Measurements from ENCODE around the gene CISD2. TPM values are rescaled to one million over a fixed set of nuclear protein-coding genes. Genes with fewer than 3 reads are reported as not detected.
"Not testable (repeated sequence)": the region's sequence is repeated elsewhere in the genome, so short reads cannot be mapped to it uniquely, and the experiment has no call there.

The CISD2 gene
- total RNA-seq, 2 donors from 2014 or later = 4.2 to 16.4 TPM

DNA sequence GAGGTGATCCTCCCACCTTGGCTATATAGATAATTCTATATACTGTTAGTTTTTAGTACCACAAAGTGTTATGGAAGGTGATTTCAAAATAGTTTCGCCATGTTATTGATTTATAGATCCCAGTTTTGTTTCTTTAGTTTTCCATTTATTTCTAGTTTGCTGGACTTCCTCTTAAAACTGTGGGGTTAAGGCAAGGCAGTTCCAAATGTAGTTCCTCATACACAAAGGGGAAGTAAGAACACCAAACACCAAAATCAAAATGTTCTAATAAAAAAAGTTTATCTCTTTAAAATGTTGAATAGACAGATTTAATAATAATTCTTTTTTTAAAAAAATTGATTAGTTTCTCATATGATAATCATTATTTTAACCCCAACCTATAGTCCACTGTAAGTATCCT lies 6.8 kb upstream of the CISD2 start:
- Histone ChIP-seq H3K4me1 (replicated peaks) (no peaks in the 10 kb centered on the region), H3K36me3 (no peaks in the 10 kb centered on the region), H3K9me3 (no peaks in the 10 kb centered on the region), H3K4me3 (no peak overlapping the region), H3K27me3 (replicated peaks; ENCODE audit: insufficient read depth) (no peaks in the 10 kb centered on the region), H3K27ac (no peak overlapping the region)
- WGBS = 85% methylated on average over 1 of the region's 1 CpG
- DNase-seq (ENCODE audit: low spot score) = no peak
- no peak for TF ChIP-seq POLR2A (IDR thresholded peaks at IDR 0.05)
- intact Hi-C loops (cut with DNase I) = loop anchor here (10.0 kb wide), 1 partner anchor 213 kb away; the partner anchor contains the start of gene SLC9B2

DNA sequence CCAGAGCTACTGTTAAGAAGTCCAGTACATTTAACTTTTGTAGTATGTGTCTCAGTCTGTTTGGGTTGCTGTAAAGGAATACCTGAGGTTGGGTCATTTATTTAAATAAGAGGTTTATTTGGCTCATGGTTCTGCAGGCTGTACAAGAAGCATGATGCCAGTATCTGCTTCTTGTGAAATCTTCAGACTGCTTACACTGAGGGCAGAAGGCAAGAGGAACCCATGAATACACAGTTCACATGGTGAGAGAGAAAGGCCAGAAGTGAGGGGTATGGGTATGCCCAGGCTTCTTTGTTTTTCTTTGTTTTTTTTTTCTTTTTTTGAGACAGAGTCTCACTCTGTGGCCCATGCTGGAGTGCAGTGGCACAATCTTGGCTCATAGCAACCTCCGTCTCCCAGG lies 6.0 kb upstream of the CISD2 start:
- Histone ChIP-seq H3K4me3 (no peak overlapping the region), H3K36me3 (no peaks in the 10 kb centered on the region), H3K27me3 (replicated peaks; ENCODE audit: insufficient read depth) (no peaks in the 10 kb centered on the region), H3K9me3 (no peaks in the 10 kb centered on the region), H3K27ac (no peak overlapping the region), H3K4me1 (replicated peaks) (no peaks in the 10 kb centered on the region)
- 100% methylated on average over 1 of the region's 1 CpG for WGBS
- no peak for DNase-seq (ENCODE audit: low spot score)
- intact Hi-C loops (cut with DNase I) = loop anchor here (10.0 kb wide), 1 partner anchor 212 kb away; the partner anchor contains the start of gene SLC9B2
- TF ChIP-seq, protein P1, sequence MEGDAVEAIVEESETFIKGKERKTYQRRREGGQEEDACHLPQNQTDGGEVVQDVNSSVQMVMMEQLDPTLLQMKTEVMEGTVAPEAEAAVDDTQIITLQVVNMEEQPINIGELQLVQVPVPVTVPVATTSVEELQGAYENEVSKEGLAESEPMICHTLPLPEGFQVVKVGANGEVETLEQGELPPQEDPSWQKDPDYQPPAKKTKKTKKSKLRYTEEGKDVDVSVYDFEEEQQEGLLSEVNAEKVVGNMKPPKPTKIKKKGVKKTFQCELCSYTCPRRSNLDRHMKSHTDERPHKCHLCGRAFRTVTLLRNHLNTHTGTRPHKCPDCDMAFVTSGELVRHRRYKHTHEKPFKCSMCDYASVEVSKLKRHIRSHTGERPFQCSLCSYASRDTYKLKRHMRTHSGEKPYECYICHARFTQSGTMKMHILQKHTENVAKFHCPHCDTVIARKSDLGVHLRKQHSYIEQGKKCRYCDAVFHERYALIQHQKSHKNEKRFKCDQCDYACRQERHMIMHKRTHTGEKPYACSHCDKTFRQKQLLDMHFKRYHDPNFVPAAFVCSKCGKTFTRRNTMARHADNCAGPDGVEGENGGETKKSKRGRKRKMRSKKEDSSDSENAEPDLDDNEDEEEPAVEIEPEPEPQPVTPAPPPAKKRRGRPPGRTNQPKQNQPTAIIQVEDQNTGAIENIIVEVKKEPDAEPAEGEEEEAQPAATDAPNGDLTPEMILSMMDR (IDR thresholded peaks at IDR 0.05) = no peak
- TF ChIP-seq POLR2A (IDR thresholded peaks at IDR 0.05) = no peak
- TF ChIP-seq POLR2AphosphoS5 (IDR thresholded peaks at IDR 0.05) = no peak

DNA sequence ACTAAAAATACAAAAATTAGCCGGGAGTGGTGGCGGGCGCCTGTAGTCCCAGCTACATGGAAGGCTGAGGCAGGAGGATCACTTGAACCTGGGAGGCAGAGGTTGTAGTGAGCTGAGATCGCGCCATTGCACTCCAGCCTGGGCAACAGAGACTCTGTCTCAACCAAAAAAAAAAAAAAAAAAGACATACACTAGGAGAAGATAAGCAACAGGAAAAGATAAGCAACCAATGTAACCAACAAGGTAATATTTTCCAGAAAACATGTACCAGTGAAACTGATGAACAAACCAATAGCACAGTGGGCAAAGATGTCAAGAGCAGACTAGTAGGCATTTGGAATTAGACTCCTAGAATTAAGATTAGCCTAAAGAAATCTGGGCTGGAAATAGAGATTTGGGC lies 3.5 kb upstream of the CISD2 start:
- H3K27me3 ChIP-seq (replicated peaks; ENCODE audit: insufficient read depth); H3K4me1 ChIP-seq (replicated peaks); H3K9me3 ChIP-seq; H3K36me3 ChIP-seq; H3K4me3 ChIP-seq; H3K27ac ChIP-seq; DNase-seq (ENCODE audit: low spot score): not testable (repeated sequence)
- intact Hi-C loops (cut with DNase I) = loop anchor here (10.0 kb wide), 1 partner anchor 209 kb away; the partner anchor contains the start of gene SLC9B2
- WGBS = 95% methylated on average over 5 of the region's 5 CpGs

DNA sequence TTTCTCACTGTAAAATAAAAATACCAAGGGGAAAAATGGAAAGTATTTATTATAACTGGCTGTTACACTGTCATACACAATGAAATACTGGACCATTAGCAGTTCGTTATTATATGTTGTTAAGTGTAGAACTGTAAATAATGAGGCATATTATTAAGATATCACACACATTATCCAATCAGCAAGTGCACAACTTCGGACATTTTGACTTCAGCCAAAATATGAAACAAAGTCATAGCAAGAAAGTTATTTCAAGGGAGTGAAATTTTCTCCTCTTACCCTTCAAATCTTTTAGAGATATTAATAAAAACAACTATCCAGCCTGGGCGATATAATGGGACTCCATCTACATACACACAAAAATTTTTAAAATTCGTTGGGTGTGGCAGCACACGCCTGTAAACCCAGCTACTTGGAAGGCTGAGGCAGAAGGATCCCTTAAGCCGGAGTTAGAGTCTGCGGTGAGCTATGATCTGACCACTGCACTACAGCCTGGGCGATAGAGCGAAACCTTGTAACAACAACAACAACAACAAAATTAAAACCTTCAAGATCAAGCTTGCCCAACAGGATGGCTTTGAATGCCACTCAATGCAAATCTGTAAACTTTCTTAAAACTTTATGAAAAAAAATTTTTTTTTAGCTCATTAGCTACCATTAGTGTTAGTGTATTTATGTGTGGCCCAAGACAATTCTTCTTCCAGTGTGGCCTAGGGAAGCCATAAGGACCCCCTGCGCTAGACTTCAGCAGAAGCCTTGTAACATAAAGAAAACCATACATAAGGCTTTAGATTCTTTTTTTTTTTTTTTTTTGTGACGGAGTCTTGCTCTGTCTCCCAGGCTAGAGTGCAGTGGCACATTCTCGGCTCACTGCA lies 1.3 kb upstream of the CISD2 start:
- peak overlapping the region; percentile 89 to 99 for H3K27ac ChIP-seq
- WGBS = 89% methylated on average over 12 of the region's 12 CpGs
- intact Hi-C loops (cut with DNase I) = loop anchor here (1.0 to 10.0 kb wide), 2 partner anchors 39 to 207 kb away; partner anchors contain the start of gene SLC9B2
- peak overlapping the region; percentile 62 to 67 for H3K4me3 ChIP-seq
- H3K4me1 ChIP-seq (replicated peaks) = no peaks in the 10 kb centered on the region
- H3K27me3 ChIP-seq (replicated peaks; ENCODE audit: insufficient read depth) = no peaks in the 10 kb centered on the region
- TF ChIP-seq, protein P1 (IDR thresholded peaks at IDR 0.05) = no peak
- TF ChIP-seq POLR2A (IDR thresholded peaks at IDR 0.05) (no peak), POLR2AphosphoS5 (IDR thresholded peaks at IDR 0.05) (no peak)
- no peaks in the 10 kb centered on the region for H3K9me3 ChIP-seq
- H3K36me3 ChIP-seq = no peaks in the 10 kb centered on the region
- DNase-seq (ENCODE audit: low spot score) = no peak

DNA sequence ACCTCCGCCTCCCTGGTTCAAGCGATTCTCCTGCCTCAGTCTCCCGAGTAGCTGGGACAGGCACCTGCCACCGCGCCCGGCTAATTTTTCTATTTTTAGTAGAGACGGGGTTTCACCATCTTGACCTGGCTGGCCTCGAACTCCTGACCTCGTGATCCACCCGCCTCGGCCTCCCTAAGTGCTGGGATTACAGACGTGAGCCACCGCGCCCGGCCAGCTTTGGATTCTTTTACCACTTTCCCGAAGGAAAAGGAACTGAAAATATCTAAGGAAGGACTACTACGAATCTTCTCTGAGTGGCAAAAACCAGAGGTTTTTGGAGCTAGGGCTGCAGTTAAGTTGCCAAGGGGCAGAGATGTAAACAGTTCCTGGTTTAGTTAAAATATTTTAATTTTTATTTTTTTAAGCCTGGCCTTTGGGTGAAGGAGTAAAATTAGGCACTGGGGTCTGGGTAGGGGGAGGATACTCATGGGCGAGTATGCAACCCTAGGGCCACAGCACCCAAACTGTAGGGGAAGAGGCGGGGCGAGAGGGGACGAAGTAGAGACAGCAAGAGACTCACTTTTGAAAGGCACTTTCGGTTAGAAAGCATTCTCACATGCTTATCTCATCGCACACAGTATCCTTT lies 525 bp upstream of the CISD2 start:
- intact Hi-C loops (cut with DNase I) = loop anchor here (1.0 to 10.0 kb wide), 2 partner anchors 40 to 207 kb away; partner anchors contain the start of gene SLC9B2
- Histone ChIP-seq H3K36me3 (no peaks in the 10 kb centered on the region), H3K27ac (peak overlapping the region; percentile 89 to 99), H3K4me3 (peak overlapping the region; percentile 62 to 67), H3K9me3 (no peaks in the 10 kb centered on the region), H3K27me3 (replicated peaks; ENCODE audit: insufficient read depth) (no peaks in the 10 kb centered on the region), H3K4me1 (replicated peaks) (no peaks in the 10 kb centered on the region)
- WGBS = 28% methylated on average over 23 of the region's 23 CpGs
- DNase-seq (ENCODE audit: low spot score) = no peak
- TF ChIP-seq POLR2AphosphoS5 (IDR thresholded peaks at IDR 0.05) = peak; percentile 16
- TF ChIP-seq, protein P1 (IDR thresholded peaks at IDR 0.05) = no peak

All from prostate gland (tissue), 2 donors.